HepG2 (cell line): Measurements from ENCODE around the gene CGNL1. TPM values are rescaled to one million over a fixed set of nuclear protein-coding genes. Genes with fewer than 3 reads are reported as not detected.

Experiments used
- ATAC-seq: fragments of 200-7000 bp; cut with Tn5 transposase; 3 replicates; pipeline ENCODE4 v1.9.1; 2020; ENCODE audit warnings: mild to moderate bottlenecking, moderate library complexity
- BruUV-seq: library from RNA; stranded (reverse); fragments of 400-500 nt; replicated peaks from 2 replicates; lab custom pipeline; 2021; lab: Mats Ljungman, UMichigan
- CTCF ChIA-PET: fragments of 300-600 bp; formaldehyde crosslinking; extraction: SDS; loops from one replicate; lab custom pipeline; 2021; ENCODE audit warnings: low total read pairs, inconsistent platforms, low intra/inter-chr PET ratio; lab: Yijun Ruan, JAX
- POLR2A ChIA-PET: fragments of 350-600 bp; sonication (Branson Sonifier 250); formaldehyde crosslinking; loops from one replicate; lab custom pipeline; 2020; ENCODE audit warnings: antibody characterized with exemption, inconsistent platforms; lab: Yijun Ruan, JAX
- DNase-seq: peaks from one replicate; pipeline ENCODE4 v3.0.0-alpha.2; 2015; ENCODE audit warnings: low spot score
- FAIRE-seq: peaks from 3 replicates; lab custom pipeline; 2011; peaks lifted over from hg19 to GRCh38; lab: Jason Lieb, UNC
- H2AFZ ChIP-seq: one replicate; pipeline ENCODE4 v1.6.1; 2011; ENCODE audit warnings: low read length, inconsistent platforms
- H3K27ac ChIP-seq: fragments of 300-600 bp; 3 replicates; pipeline ENCODE4 v1.8.0; 2011; ENCODE audit warnings: mixed run types, mild to moderate bottlenecking, mixed read lengths, low read length, inconsistent platforms; ENCODE audit not compliant: insufficient read depth; ENCODE audit errors: extremely low read length
- H3K27me3 ChIP-seq, 2 experiments: fragments of 200-600 bp in 1 of 2; 2 replicates in 1 of 2; 3 replicates in 1 of 2; pipeline versions ENCODE4 v1.6.0 to v1.8.0; 2011; ENCODE audit warnings: low read length in 2 of 2, mild to moderate bottlenecking in 2 of 2, moderate library complexity in 2 of 2, inconsistent platforms in 1 of 2; ENCODE audit not compliant: insufficient read depth in 2 of 2, control insufficient read depth in 1 of 2
- H3K36me3 ChIP-seq, 2 experiments: fragments of 200-600 bp in 1 of 2; replicated peaks in 1 of 2; 2 replicates in 1 of 2; 3 replicates in 1 of 2; pipeline versions ENCODE4 v1.5.1 to v1.8.0; 2011; ENCODE audit warnings: low read length in 2 of 2, inconsistent platforms in 1 of 2; ENCODE audit not compliant: insufficient read depth in 2 of 2, control insufficient read depth in 1 of 2
- H3K4me1 ChIP-seq: 2 replicates; pipeline ENCODE4 v1.5.1; 2012; ENCODE audit warnings: low read length, inconsistent platforms; ENCODE audit not compliant: insufficient read depth
- H3K4me2 ChIP-seq: 2 replicates; pipeline ENCODE4 v1.6.0; 2011; ENCODE audit warnings: low read depth, low read length, inconsistent platforms
- H3K4me3 ChIP-seq, 3 experiments: fragments of 200-600 bp in 1 of 3; sonication (generic), shearing (Covaris generic) in 1 of 3; replicated peaks in 1 of 3; 2 replicates each; pipeline ENCODE4 v1.5.1; 2011 to 2016; ENCODE audit warnings: low read length in 3 of 3, inconsistent platforms in 2 of 3, low read depth in 2 of 3, mild to moderate bottlenecking in 2 of 3, control low read depth in 1 of 3, mixed read lengths in 1 of 3; ENCODE audit not compliant: insufficient read depth in 1 of 3
- H3K79me2 ChIP-seq: one replicate; pipeline ENCODE4 v1.6.1; 2011; ENCODE audit warnings: low read length, inconsistent platforms; ENCODE audit not compliant: insufficient read depth
- H3K9ac ChIP-seq: 2 replicates; pipeline ENCODE4 v1.6.0; 2011; ENCODE audit warnings: mild to moderate bottlenecking, low read depth, low read length, inconsistent platforms; ENCODE audit not compliant: insufficient read depth
- H3K9me3 ChIP-seq: 2 replicates; pipeline ENCODE4 v1.5.1; 2012; ENCODE audit warnings: mild to moderate bottlenecking, low read length
- H4K20me1 ChIP-seq: 2 replicates; pipeline ENCODE4 v1.6.0; 2011; ENCODE audit warnings: inconsistent platforms, mild to moderate bottlenecking, low read length, moderate library complexity; ENCODE audit not compliant: insufficient read depth
- ATRX ChIP-seq: sonication (generic); formaldehyde crosslinking; IDR thresholded peaks from 2 replicates; pipeline ENCODE4 v1.4.0; 2020; ENCODE audit warnings: missing genetic modification reagents, borderline replicate concordance
- CC2D1A ChIP-seq: sonication (generic); formaldehyde crosslinking; IDR thresholded peaks from 2 replicates; pipeline ENCODE4 v1.8.1; 2023; ENCODE audit warnings: mild to moderate bottlenecking, missing genetic modification reagents
- HIC2 ChIP-seq: sonication (generic); formaldehyde crosslinking; IDR thresholded peaks from 2 replicates; pipeline ENCODE4 v1.9.0; 2022; ENCODE audit warnings: low read depth, missing genetic modification reagents
- NCOA2 ChIP-seq: sonication (generic); formaldehyde crosslinking; IDR thresholded peaks from 2 replicates; pipeline ENCODE4 v1.8.0; 2022; ENCODE audit warnings: inconsistent platforms
- POLR2G ChIP-seq: fragments of 200-400 bp; formaldehyde crosslinking; IDR thresholded peaks from 2 replicates; pipeline ENCODE4 v1.6.1; 2018; ENCODE audit warnings: mild to moderate bottlenecking, low read depth, low read length, moderate library complexity
- SRY ChIP-seq: sonication (generic); formaldehyde crosslinking; IDR thresholded peaks from 2 replicates; pipeline ENCODE4 v1.8.0; 2022; ENCODE audit warnings: mild to moderate bottlenecking, missing genetic modification reagents
- THYN1 ChIP-seq: sonication (generic); formaldehyde crosslinking; IDR thresholded peaks from 2 replicates; pipeline ENCODE4 v1.8.1; 2023; ENCODE audit warnings: low read depth, mild to moderate bottlenecking, moderate library complexity, missing genetic modification reagents, borderline replicate concordance
- YEATS4 ChIP-seq: sonication (generic); formaldehyde crosslinking; IDR thresholded peaks from 2 replicates; pipeline ENCODE4 v1.4.0; 2020; ENCODE audit warnings: missing genetic modification reagents, borderline replicate concordance
- ZFYVE20 ChIP-seq: sonication (generic); formaldehyde crosslinking; IDR thresholded peaks from 2 replicates; pipeline ENCODE4 v1.8.0; 2023; ENCODE audit warnings: low read depth, mild to moderate bottlenecking, moderate library complexity, missing genetic modification reagents, borderline replicate concordance
- ZNF234 ChIP-seq: sonication (generic); formaldehyde crosslinking; conservative IDR thresholded peaks from 2 replicates; pipeline ENCODE4 v1.5.1; 2020; ENCODE audit warnings: mild to moderate bottlenecking, missing genetic modification reagents
- ZNF430 ChIP-seq: sonication (generic); formaldehyde crosslinking; IDR thresholded peaks from 2 replicates; pipeline ENCODE4 v1.9.0; 2021; ENCODE audit warnings: mild to moderate bottlenecking, missing genetic modification reagents
- WGBS: methylation state at CpG from one replicate; pipeline ENCODE4 v1.1.6; 2017; ENCODE audit warnings: low lambda C conversion rate; 5-methylcytosine and 5-hydroxymethylcytosine counted together
- in situ Hi-C: cut with HindIII; loops from 2 replicates; pipeline ENCODE4 v1.10.0; 2017; ENCODE audit warnings: low pct_unique_long_range_greater_than_20kb; ENCODE audit not compliant: extremely low pct_ligation_motif_present
- intact Hi-C: fragments of 100-400 bp; cut with micrococcal nuclease; formaldehyde crosslinking; loops from one replicate; pipeline ENCODE4 v1.10.0; 2022; ENCODE audit not compliant: unreplicated experiment
- polyA plus RNA-seq, 8 experiments: library from polyadenylated mRNA; depleted of rRNA in 3 of 8; stranded (reverse) in 7 of 8; unstranded in 1 of 8; fragments of >200 nt; fragmentation: Illumina TruSeq in 4 of 8; extraction: Trizol in 4 of 8; gene quantifications; 2 replicates each; pipeline versions ENCODE4 v1.2.1 to v1.2.3, GENCODE V29; 2011 to 2016; ENCODE audit warnings: low read depth in 4 of 8, missing spikeins in 1 of 8, mixed read lengths in 1 of 8; ENCODE audit not compliant: insufficient read depth in 1 of 8
- total RNA-seq, 5 experiments: library from RNA; depleted of rRNA; stranded (reverse); fragments of >200 nt; fragmentation: Illumina TruSeq; extraction: Trizol; gene quantifications; 2 replicates each; pipeline ENCODE4 v1.2.3, GENCODE V29; 2016; ENCODE audit warnings: low read depth in 1 of 5
- TF ChIP-seq, protein P1 (sequence below): sonication (generic); formaldehyde crosslinking; IDR thresholded peaks from 2 replicates; pipeline ENCODE4 v1.4.0; 2020; ENCODE audit warnings: missing genetic modification reagents, borderline replicate concordance
- TF ChIP-seq, protein P2 (sequence below): sonication (generic); formaldehyde crosslinking; conservative IDR thresholded peaks from 2 replicates; pipeline ENCODE4 v1.8.0; 2022; ENCODE audit warnings: low read depth, missing genetic modification reagents
- TF ChIP-seq, protein P3 (sequence below): sonication (generic); formaldehyde crosslinking; IDR thresholded peaks from 2 replicates; pipeline ENCODE4 v1.4.0; 2020; ENCODE audit warnings: missing genetic modification reagents, borderline replicate concordance

The CGNL1 gene
- total and polyA plus RNA-seq, 2 of the 13 experiments (the other 11 are each of a cell fraction or from before 2014, with no cell fraction given): 5.6 to 15.6 TPM

DNA sequence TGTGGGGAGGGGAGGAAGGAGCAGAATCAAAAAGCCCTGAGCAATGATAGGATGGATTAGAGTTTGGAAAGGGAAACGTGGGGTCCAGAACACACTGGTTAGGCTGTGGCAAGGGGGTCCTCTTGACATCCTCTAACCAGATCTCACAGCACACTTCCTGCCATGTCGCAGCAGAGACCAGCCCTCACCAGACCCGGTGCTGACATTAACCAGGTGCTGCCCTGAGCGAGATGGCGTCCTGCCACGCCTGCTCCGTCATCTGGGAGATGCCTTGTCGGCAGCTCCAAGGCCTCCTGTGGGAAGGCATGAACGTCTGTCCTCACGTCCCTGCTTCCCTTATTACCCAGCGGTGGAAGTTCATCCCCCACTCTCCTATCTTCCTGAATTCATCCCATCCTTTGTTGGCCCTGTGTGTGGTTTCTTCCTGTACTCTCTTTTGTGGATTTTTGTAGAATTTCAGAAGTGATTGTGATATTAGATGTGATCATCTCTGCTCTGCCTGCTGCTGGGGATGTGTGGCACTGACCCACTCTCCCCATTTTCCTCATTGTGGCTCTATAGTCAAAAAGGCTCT, 186.0 kb downstream of the CGNL1 start:
- peaks cover 11% of the 10 kb centered on the region for H3K4me1 ChIP-seq
- H3K79me2 ChIP-seq: no peaks in the 10 kb centered on the region
- H3K4me3 ChIP-seq: no peak overlapping the region
- in situ Hi-C loops: loop anchor here (5.0 kb wide), 1 partner anchor 50 kb away; no protein-coding TSS in a partner anchor
- DNase-seq (no peak), FAIRE-seq (no peak), ATAC-seq (no peak)
- WGBS: 52% methylated on average over 6 of the region's 11 CpGs
- no peak overlapping the region for H3K27ac ChIP-seq
- H4K20me1 ChIP-seq: no peaks in the 10 kb centered on the region
- 0 out of 5 replicates have a peak, but pooled peaks cover 0 to 4% of the 10 kb centered on the region in 2 experiments for H3K27me3 ChIP-seq
- H3K4me2 ChIP-seq: no peak overlapping the region
- no peak overlapping the region for H2AFZ ChIP-seq
- no peaks in the 10 kb centered on the region for H3K36me3 ChIP-seq
- H3K9me3 ChIP-seq: no peaks in the 10 kb centered on the region
- ChIA-PET POLR2A (no interaction called here), CTCF (no interaction called here)
- H3K9ac ChIP-seq: no peak overlapping the region
- TF ChIP-seq ZNF234 (CRISPR knock-in tag) (no peak), HIC2 (CRISPR knock-in tag) (no peak), CC2D1A (CRISPR knock-in tag) (no peak), ZNF430 (CRISPR knock-in tag) (no peak), THYN1 (CRISPR knock-in tag) (no peak), ATRX (CRISPR knock-in tag) (no peak), SRY (CRISPR knock-in tag) (no peak), NCOA2 (CRISPR knock-in tag) (no peak), POLR2G (no peak), ZFYVE20 (CRISPR knock-in tag) (no peak), YEATS4 (CRISPR knock-in tag) (no peak)
- TF ChIP-seq, protein P1, sequence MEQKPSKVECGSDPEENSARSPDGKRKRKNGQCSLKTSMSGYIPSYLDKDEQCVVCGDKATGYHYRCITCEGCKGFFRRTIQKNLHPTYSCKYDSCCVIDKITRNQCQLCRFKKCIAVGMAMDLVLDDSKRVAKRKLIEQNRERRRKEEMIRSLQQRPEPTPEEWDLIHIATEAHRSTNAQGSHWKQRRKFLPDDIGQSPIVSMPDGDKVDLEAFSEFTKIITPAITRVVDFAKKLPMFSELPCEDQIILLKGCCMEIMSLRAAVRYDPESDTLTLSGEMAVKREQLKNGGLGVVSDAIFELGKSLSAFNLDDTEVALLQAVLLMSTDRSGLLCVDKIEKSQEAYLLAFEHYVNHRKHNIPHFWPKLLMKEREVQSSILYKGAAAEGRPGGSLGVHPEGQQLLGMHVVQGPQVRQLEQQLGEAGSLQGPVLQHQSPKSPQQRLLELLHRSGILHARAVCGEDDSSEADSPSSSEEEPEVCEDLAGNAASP: no peak
- TF ChIP-seq, protein P2, sequence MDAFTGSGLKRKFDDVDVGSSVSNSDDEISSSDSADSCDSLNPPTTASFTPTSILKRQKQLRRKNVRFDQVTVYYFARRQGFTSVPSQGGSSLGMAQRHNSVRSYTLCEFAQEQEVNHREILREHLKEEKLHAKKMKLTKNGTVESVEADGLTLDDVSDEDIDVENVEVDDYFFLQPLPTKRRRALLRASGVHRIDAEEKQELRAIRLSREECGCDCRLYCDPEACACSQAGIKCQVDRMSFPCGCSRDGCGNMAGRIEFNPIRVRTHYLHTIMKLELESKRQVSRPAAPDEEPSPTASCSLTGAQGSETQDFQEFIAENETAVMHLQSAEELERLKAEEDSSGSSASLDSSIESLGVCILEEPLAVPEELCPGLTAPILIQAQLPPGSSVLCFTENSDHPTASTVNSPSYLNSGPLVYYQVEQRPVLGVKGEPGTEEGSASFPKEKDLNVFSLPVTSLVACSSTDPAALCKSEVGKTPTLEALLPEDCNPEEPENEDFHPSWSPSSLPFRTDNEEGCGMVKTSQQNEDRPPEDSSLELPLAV (CRISPR knock-in tag): no peak
- TF ChIP-seq, protein P3, sequence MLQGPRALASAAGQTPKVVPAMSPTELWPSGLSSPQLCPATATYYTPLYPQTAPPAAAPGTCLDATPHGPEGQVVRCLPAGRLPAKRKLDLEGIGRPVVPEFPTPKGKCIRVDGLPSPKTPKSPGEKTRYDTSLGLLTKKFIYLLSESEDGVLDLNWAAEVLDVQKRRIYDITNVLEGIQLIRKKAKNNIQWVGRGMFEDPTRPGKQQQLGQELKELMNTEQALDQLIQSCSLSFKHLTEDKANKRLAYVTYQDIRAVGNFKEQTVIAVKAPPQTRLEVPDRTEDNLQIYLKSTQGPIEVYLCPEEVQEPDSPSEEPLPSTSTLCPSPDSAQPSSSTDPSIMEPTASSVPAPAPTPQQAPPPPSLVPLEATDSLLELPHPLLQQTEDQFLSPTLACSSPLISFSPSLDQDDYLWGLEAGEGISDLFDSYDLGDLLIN (CRISPR knock-in tag): no peak
- BruUV-seq: no TSS peak
- intact Hi-C loops: loop anchor here (5.0 kb wide), 1 partner anchor 300 kb away; no protein-coding TSS in a partner anchor
